ENCODE data around the gene TAF11L11.
"Not testable (repeated sequence)": the region's sequence is repeated elsewhere in the genome, so short reads cannot be mapped to it uniquely, and the experiment has no call there.

Gene TAF11L11
- total RNA-seq, result 0 reads per million in 3 donors

- not testable (repeated sequence) for DNase-seq; H3K4me3 ChIP-seq (ENCODE audit: insufficient read depth, low read depth, low read length, poor library complexity, severe bottlenecking); H3K27me3 ChIP-seq (replicated peaks; ENCODE audit: control insufficient read depth, insufficient read depth, low read length, poor library complexity, severe bottlenecking); H3K27ac ChIP-seq (ENCODE audit: insufficient read depth, low read length, poor library complexity, severe bottlenecking); H3K36me3 ChIP-seq (ENCODE audit: control insufficient read depth, insufficient read depth, low read length); H3K4me1 ChIP-seq (ENCODE audit: control insufficient read depth, insufficient read depth, low read length, poor library complexity, severe bottlenecking); H3K9me3 ChIP-seq (ENCODE audit: control insufficient read depth, low read length)
These were observed at the start of gene TAF11L11 for GRCh38 chr5:17603880-17604279. TAF11L11 (plus strand) TSS chr5:17604183.

DNA sequence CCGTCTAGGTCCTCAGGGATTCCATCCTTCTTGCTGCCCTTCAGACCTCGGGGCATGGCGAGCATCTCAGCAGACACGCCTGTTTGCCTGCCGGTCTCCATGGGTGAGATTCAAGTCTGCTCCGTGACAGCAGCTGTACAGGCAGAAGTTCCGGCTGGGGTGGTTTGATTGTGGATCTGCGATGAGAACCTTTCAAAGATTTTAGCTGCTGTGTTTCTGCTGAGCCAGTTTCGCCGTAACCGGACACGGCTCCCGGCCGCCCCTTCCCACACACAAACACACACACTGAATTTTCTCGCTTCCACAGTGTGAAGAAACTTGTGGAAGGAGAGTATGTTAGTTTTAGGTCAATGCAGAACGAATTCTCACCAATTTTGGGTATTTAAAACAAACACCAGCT is 18.3 kb upstream of the TAF11L11 start, which contains the start of gene TAF11L7:
Gene TAF11L7 (minus strand): TSS at position 101 of the 400 bp plus-strand sequence.
- not testable (repeated sequence) for H3K36me3 ChIP-seq (ENCODE audit: control insufficient read depth, insufficient read depth, low read length); H3K27me3 ChIP-seq (replicated peaks; ENCODE audit: control insufficient read depth, insufficient read depth, low read length, poor library complexity, severe bottlenecking); H3K4me1 ChIP-seq (ENCODE audit: control insufficient read depth, insufficient read depth, low read length, poor library complexity, severe bottlenecking); H3K4me3 ChIP-seq (ENCODE audit: insufficient read depth, low read depth, low read length, poor library complexity, severe bottlenecking); DNase-seq; H3K27ac ChIP-seq (ENCODE audit: insufficient read depth, low read length, poor library complexity, severe bottlenecking); H3K9me3 ChIP-seq (ENCODE audit: control insufficient read depth, low read length)

GRCh38 chr5:17590860-17591259 is 13.1 kb upstream of the TAF11L11 start, which contains the start of gene TAF11L8:
TAF11L8 (minus strand) TSS chr5:17590960.
- not testable (repeated sequence) for H3K36me3 ChIP-seq (ENCODE audit: control insufficient read depth, insufficient read depth, low read length); H3K9me3 ChIP-seq (ENCODE audit: control insufficient read depth, low read length); DNase-seq; H3K27ac ChIP-seq (ENCODE audit: insufficient read depth, low read length, poor library complexity, severe bottlenecking); H3K27me3 ChIP-seq (replicated peaks; ENCODE audit: control insufficient read depth, insufficient read depth, low read length, poor library complexity, severe bottlenecking); H3K4me3 ChIP-seq (ENCODE audit: insufficient read depth, low read depth, low read length, poor library complexity, severe bottlenecking); H3K4me1 ChIP-seq (ENCODE audit: control insufficient read depth, insufficient read depth, low read length, poor library complexity, severe bottlenecking)

DNA sequence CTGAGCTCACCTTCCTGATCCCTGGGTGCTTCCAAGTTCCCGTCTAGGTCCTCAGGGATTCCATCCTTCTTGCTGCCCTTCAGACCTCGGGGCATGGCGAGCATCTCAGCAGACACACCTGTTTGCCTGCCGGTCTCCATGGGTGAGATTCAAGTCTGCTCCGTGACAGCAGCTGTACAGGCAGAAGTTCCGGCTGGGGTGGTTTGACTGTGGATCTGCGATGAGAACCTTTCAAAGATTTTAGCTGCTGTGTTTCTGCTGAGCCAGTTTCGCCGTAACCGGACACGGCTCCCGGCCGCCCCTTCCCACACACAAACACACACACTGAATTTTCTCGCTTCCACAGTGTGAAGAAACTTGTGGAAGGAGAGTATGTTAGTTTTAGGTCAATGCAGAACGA is 9.7 kb upstream of the TAF11L11 start, which contains the start of gene TAF11L9:
Gene TAF11L9 (minus strand): TSS at position 140 of the 400 bp plus-strand sequence.
- H3K9me3 ChIP-seq (ENCODE audit: control insufficient read depth, low read length); H3K4me3 ChIP-seq (ENCODE audit: insufficient read depth, low read depth, low read length, poor library complexity, severe bottlenecking); H3K36me3 ChIP-seq (ENCODE audit: control insufficient read depth, insufficient read depth, low read length); H3K27me3 ChIP-seq (replicated peaks; ENCODE audit: control insufficient read depth, insufficient read depth, low read length, poor library complexity, severe bottlenecking); H3K4me1 ChIP-seq (ENCODE audit: control insufficient read depth, insufficient read depth, low read length, poor library complexity, severe bottlenecking); H3K27ac ChIP-seq (ENCODE audit: insufficient read depth, low read length, poor library complexity, severe bottlenecking); DNase-seq: not testable (repeated sequence)

DNA sequence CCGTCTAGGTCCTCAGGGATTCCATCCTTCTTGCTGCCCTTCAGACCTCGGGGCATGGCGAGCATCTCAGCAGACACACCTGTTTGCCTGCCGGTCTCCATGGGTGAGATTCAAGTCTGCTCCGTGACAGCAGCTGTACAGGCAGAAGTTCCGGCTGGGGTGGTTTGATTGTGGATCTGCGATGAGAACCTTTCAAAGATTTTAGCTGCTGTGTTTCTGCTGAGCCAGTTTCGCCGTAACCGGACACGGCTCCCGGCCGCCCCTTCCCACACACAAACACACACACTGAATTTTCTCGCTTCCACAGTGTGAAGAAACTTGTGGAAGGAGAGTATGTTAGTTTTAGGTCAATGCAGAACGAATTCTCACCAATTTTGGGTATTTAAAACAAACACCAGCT is 6.3 kb upstream of the TAF11L11 start, which contains the start of gene TAF11L10:
Gene TAF11L10 (minus strand): TSS at position 101 of the 400 bp plus-strand sequence.
- H3K27ac ChIP-seq (ENCODE audit: insufficient read depth, low read length, poor library complexity, severe bottlenecking); H3K36me3 ChIP-seq (ENCODE audit: control insufficient read depth, insufficient read depth, low read length); H3K27me3 ChIP-seq (replicated peaks; ENCODE audit: control insufficient read depth, insufficient read depth, low read length, poor library complexity, severe bottlenecking); H3K9me3 ChIP-seq (ENCODE audit: control insufficient read depth, low read length); H3K4me1 ChIP-seq (ENCODE audit: control insufficient read depth, insufficient read depth, low read length, poor library complexity, severe bottlenecking); H3K4me3 ChIP-seq (ENCODE audit: insufficient read depth, low read depth, low read length, poor library complexity, severe bottlenecking); DNase-seq: not testable (repeated sequence)

DNA sequence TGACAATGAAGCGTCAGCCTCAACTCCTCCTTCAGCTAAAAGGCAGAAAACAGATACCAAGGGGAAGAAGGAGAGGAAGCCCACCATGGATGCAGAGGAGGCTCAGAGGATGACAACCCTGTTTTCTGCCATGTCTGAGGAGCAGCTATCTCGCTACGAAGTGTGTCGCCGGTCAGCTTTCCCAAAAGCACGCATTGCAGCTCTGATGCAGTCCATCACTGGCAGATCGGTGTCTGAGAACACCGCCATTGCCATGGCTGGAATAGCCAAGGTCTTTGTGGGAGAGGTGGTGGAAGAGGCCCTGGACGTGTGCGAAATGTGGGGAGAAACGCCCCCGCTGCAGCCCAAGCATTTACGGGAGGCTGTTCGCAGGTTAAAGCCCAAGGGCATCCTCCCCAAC is 968 bp downstream of the TAF11L11 start:
- no peak for DNase-seq
- Histone ChIP-seq H3K36me3 (ENCODE audit: control insufficient read depth, insufficient read depth, low read length) (no peaks in the 10 kb centered on the region), H3K9me3 (ENCODE audit: control insufficient read depth, low read length) (no peaks in the 10 kb centered on the region), H3K27ac (ENCODE audit: insufficient read depth, low read length, poor library complexity, severe bottlenecking) (no peak overlapping the region), H3K27me3 (replicated peaks; ENCODE audit: control insufficient read depth, insufficient read depth, low read length, poor library complexity, severe bottlenecking) (no peaks in the 10 kb centered on the region), H3K4me3 (ENCODE audit: insufficient read depth, low read depth, low read length, poor library complexity, severe bottlenecking) (no peak overlapping the region), H3K4me1 (ENCODE audit: control insufficient read depth, insufficient read depth, low read length, poor library complexity, severe bottlenecking) (no peaks in the 10 kb centered on the region)

DNA sequence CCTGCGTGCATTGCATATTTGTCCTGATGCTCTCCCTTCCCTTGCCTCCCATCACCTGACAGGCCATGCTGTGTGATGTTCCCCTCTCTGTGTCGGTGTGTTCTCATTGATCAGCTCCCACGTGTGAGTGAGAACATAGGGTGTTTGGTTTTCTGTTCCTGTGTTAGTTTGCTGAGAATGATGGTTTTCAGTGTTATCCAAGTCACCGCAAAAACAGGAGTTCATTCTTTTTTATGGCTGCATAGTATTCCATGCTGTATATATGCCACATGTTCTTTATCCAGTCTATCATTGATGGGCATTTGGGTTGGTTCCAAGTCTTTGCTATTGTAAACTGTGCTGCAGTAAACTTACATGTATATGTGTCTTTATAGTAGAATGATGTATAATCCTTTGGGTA is 3.5 kb downstream of the TAF11L11 start:
- H3K4me3 ChIP-seq (ENCODE audit: insufficient read depth, low read depth, low read length, poor library complexity, severe bottlenecking); H3K4me1 ChIP-seq (ENCODE audit: control insufficient read depth, insufficient read depth, low read length, poor library complexity, severe bottlenecking); H3K36me3 ChIP-seq (ENCODE audit: control insufficient read depth, insufficient read depth, low read length); H3K9me3 ChIP-seq (ENCODE audit: control insufficient read depth, low read length); H3K27ac ChIP-seq (ENCODE audit: insufficient read depth, low read length, poor library complexity, severe bottlenecking); DNase-seq; H3K27me3 ChIP-seq (replicated peaks; ENCODE audit: control insufficient read depth, insufficient read depth, low read length, poor library complexity, severe bottlenecking): not testable (repeated sequence)

- not testable (repeated sequence) for H3K4me3 ChIP-seq (ENCODE audit: insufficient read depth, low read depth, low read length, poor library complexity, severe bottlenecking); H3K4me1 ChIP-seq (ENCODE audit: control insufficient read depth, insufficient read depth, low read length, poor library complexity, severe bottlenecking); H3K9me3 ChIP-seq (ENCODE audit: control insufficient read depth, low read length); H3K36me3 ChIP-seq (ENCODE audit: control insufficient read depth, insufficient read depth, low read length); H3K27me3 ChIP-seq (replicated peaks; ENCODE audit: control insufficient read depth, insufficient read depth, low read length, poor library complexity, severe bottlenecking); H3K27ac ChIP-seq (ENCODE audit: insufficient read depth, low read length, poor library complexity, severe bottlenecking); DNase-seq
These were observed 6.1 kb downstream of the TAF11L11 start, which contains the start of gene TAF11L12 for GRCh38 chr5:17610092-17610491. TAF11L12 (plus strand) TSS chr5:17610392.

- Histone ChIP-seq H3K4me3 (ENCODE audit: insufficient read depth, low read depth, low read length, poor library complexity, severe bottlenecking) (no peak overlapping the region), H3K36me3 (ENCODE audit: control insufficient read depth, insufficient read depth, low read length) (no peaks in the 10 kb centered on the region), H3K4me1 (ENCODE audit: control insufficient read depth, insufficient read depth, low read length, poor library complexity, severe bottlenecking) (no peaks in the 10 kb centered on the region), H3K27me3 (replicated peaks; ENCODE audit: control insufficient read depth, insufficient read depth, low read length, poor library complexity, severe bottlenecking) (no peaks in the 10 kb centered on the region), H3K27ac (ENCODE audit: insufficient read depth, low read length, poor library complexity, severe bottlenecking) (no peak overlapping the region), H3K9me3 (ENCODE audit: control insufficient read depth, low read length) (no peaks in the 10 kb centered on the region)
- no peak for DNase-seq
These were observed 11.1 kb downstream of the TAF11L11 start for GRCh38 chr5:17614872-17615605.

DNA sequence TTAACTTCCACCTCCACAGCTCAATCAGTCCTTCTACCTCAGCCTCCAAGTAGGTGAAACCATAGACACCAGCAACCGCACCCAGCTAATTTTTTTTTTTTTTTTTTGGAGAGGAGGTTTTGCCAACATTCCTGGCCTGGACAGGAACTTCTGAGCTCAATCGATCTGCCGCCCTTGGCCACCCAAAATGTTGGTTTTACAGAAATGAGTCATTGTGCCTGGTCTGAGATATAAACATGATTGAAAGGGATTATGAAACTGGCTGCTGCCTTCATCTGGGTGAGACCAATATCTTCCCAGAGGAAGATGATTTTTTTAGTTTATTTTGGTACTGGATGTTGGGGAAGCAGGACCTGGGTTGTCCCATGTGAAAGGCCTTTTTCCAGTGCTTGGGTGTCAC is 15.4 kb downstream of the TAF11L11 start:
- Histone ChIP-seq H3K4me1 (ENCODE audit: control insufficient read depth, insufficient read depth, low read length, poor library complexity, severe bottlenecking) (no peaks in the 10 kb centered on the region), H3K27ac (ENCODE audit: insufficient read depth, low read length, poor library complexity, severe bottlenecking) (no peak overlapping the region), H3K4me3 (ENCODE audit: insufficient read depth, low read depth, low read length, poor library complexity, severe bottlenecking) (no peak overlapping the region), H3K27me3 (replicated peaks; ENCODE audit: control insufficient read depth, insufficient read depth, low read length, poor library complexity, severe bottlenecking) (no peaks in the 10 kb centered on the region), H3K36me3 (ENCODE audit: control insufficient read depth, insufficient read depth, low read length) (no peaks in the 10 kb centered on the region), H3K9me3 (ENCODE audit: control insufficient read depth, low read length) (no peaks in the 10 kb centered on the region)
- DNase-seq, result no peak
